ENCODE results near the gene GATA3. TPM values are rescaled to one million over a fixed set of nuclear protein-coding genes. Genes with fewer than 3 reads are reported as not detected.

GATA3 gene
- total RNA-seq, 1 donor from 2014 or later, result 0.69 TPM

GRCh38 chr10:8051851-8052257, 2.6 kb upstream of the GATA3 start:
- peak; percentile 62 for DNase-seq
- Mint-ChIP-seq H3K27me3 (ENCODE audit: unreplicated experiment) (peaks cover 32% of the 10 kb centered on the region), H3K4me1 (ENCODE audit: low read depth, unreplicated experiment) (peaks cover 9% of the 10 kb centered on the region)

GRCh38 chr10:8052341-8052955, 2.0 kb upstream of the GATA3 start:
- peak overlapping the region; percentile 86 for H3K4me3 Mint-ChIP-seq (ENCODE audit: unreplicated experiment)
- peaks cover 5% of the 10 kb centered on the region for H3K9me3 Mint-ChIP-seq (ENCODE audit: unreplicated experiment)
- no peak for DNase-seq
- no peak for TF ChIP-seq CTCF (IDR thresholded peaks at IDR 0.05; ENCODE audit: partially characterized antibody, unreplicated experiment)
- H3K27ac Mint-ChIP-seq (ENCODE audit: unreplicated experiment), result peak overlapping the region; percentile 44
- no peaks in the 10 kb centered on the region for H3K36me3 Mint-ChIP-seq (ENCODE audit: unreplicated experiment)
- peaks cover 9% of the 10 kb centered on the region for H3K4me1 Mint-ChIP-seq (ENCODE audit: low read depth, unreplicated experiment)
- H3K27me3 Mint-ChIP-seq (ENCODE audit: unreplicated experiment), result peaks cover 33% of the 10 kb centered on the region

More at GRCh38 chr10:8051851-8052257, 2.6 kb upstream of the GATA3 start:
- Mint-ChIP-seq H3K27ac (ENCODE audit: unreplicated experiment) (no peak overlapping the region), H3K4me3 (ENCODE audit: unreplicated experiment) (peak overlapping the region; percentile 86), H3K36me3 (ENCODE audit: unreplicated experiment) (no peaks in the 10 kb centered on the region), H3K9me3 (ENCODE audit: unreplicated experiment) (peaks cover 5% of the 10 kb centered on the region)
- no peak for TF ChIP-seq CTCF (IDR thresholded peaks at IDR 0.05; ENCODE audit: partially characterized antibody, unreplicated experiment)

GRCh38 chr10:8052956-8053445, 1.5 kb upstream of the GATA3 start:
- peaks cover 9% of the 10 kb centered on the region for H3K4me1 Mint-ChIP-seq (ENCODE audit: low read depth, unreplicated experiment)
- no peak overlapping the region for H3K27ac Mint-ChIP-seq (ENCODE audit: unreplicated experiment)
- TF ChIP-seq CTCF (IDR thresholded peaks at IDR 0.05; ENCODE audit: partially characterized antibody, unreplicated experiment), result no peak
- no peaks in the 10 kb centered on the region for H3K36me3 Mint-ChIP-seq (ENCODE audit: unreplicated experiment)
- peak overlapping the region; percentile 86 for H3K4me3 Mint-ChIP-seq (ENCODE audit: unreplicated experiment)
- peaks cover 5% of the 10 kb centered on the region for H3K9me3 Mint-ChIP-seq (ENCODE audit: unreplicated experiment)
- DNase-seq, result no peak
- peaks cover 32% of the 10 kb centered on the region for H3K27me3 Mint-ChIP-seq (ENCODE audit: unreplicated experiment)

GRCh38 chr10:8053446-8054243, 843 bp upstream of the GATA3 start:
- H3K36me3 Mint-ChIP-seq (ENCODE audit: unreplicated experiment), result no peaks in the 10 kb centered on the region
- DNase-seq, result peak; percentile 96
- TF ChIP-seq CTCF (IDR thresholded peaks at IDR 0.05; ENCODE audit: partially characterized antibody, unreplicated experiment), result peak; percentile 83
- H3K27ac Mint-ChIP-seq (ENCODE audit: unreplicated experiment), result no peak overlapping the region
- peaks cover 31% of the 10 kb centered on the region for H3K27me3 Mint-ChIP-seq (ENCODE audit: unreplicated experiment)
- H3K9me3 Mint-ChIP-seq (ENCODE audit: unreplicated experiment), result peaks cover 5% of the 10 kb centered on the region
- peak overlapping the region; percentile 93 for H3K4me3 Mint-ChIP-seq (ENCODE audit: unreplicated experiment)
- peaks cover 9% of the 10 kb centered on the region for H3K4me1 Mint-ChIP-seq (ENCODE audit: low read depth, unreplicated experiment)

- DNase-seq, result peak; percentile 56
- TF ChIP-seq CTCF (IDR thresholded peaks at IDR 0.05; ENCODE audit: partially characterized antibody, unreplicated experiment), result no peak
- H3K27me3 Mint-ChIP-seq (ENCODE audit: unreplicated experiment), result peaks cover 30% of the 10 kb centered on the region
Measured at GRCh38 chr10:8054244-8054493, 319 bp upstream of the GATA3 start.

More at GRCh38 chr10:8054244-8054493, 319 bp upstream of the GATA3 start:
- peaks cover 3% of the 10 kb centered on the region for H3K9me3 Mint-ChIP-seq (ENCODE audit: unreplicated experiment)
- H3K27ac Mint-ChIP-seq (ENCODE audit: unreplicated experiment), result no peak overlapping the region
- peaks cover 8% of the 10 kb centered on the region for H3K4me1 Mint-ChIP-seq (ENCODE audit: low read depth, unreplicated experiment)
- H3K36me3 Mint-ChIP-seq (ENCODE audit: unreplicated experiment), result no peaks in the 10 kb centered on the region
- H3K4me3 Mint-ChIP-seq (ENCODE audit: unreplicated experiment), result peak overlapping the region; percentile 93
